GM10248 (cell line): ENCODE data around the gene MYPOP.

Experiments used
- CTCF ChIA-PET: fragments of 300-600 bp; sonication (Branson Sonifier 250); formaldehyde crosslinking; extraction: SDS; loops from one replicate; lab custom pipeline; 2021; ENCODE audit warnings: antibody characterized with exemption; lab: Yijun Ruan, JAX
- POLR2A ChIA-PET: fragments of 350-650 bp; sonication (Branson Sonifier 250); formaldehyde crosslinking; extraction: SDS; loops from one replicate; lab custom pipeline; 2020; ENCODE audit warnings: antibody characterized with exemption; lab: Yijun Ruan, JAX
- DNase-seq: peaks from one replicate; pipeline ENCODE4 v3.0.0; 2012; ENCODE audit errors: extremely low spot score
- TF ChIP-seq, protein P1 (sequence below): IDR thresholded peaks from 2 replicates; pipeline ENCODE4 v1.5.1; 2012; ENCODE audit warnings: mild to moderate bottlenecking, low read depth; ENCODE audit errors: extremely low read depth, missing control alignments, control extremely low read depth

The MYPOP gene

GRCh38 chr19:45862564-45863334 lies 39.7 kb downstream of the MYPOP start, which contains the start of gene SYMPK:
TSS of gene SYMPK (minus strand) at chr19:45863147. CDS start at chr19:45854495, 8,652 bp downstream.
- ChIA-PET CTCF (interaction anchor here (0.7 to 4.6 kb wide), 15 partner anchors 9 to 154 kb away, joined by 3 to 152 read pairs (median 6); partner anchors contain the start of genes CCDC61, IRF2BP1, MYPOP and SIX5), POLR2A (interaction anchor here (0.6 to 2.0 kb wide), 4 partner anchors 10 to 1034 kb away, joined by 3 to 19 read pairs (median 5); partner anchors contain the start of genes CCDC61 and IRF2BP1)
- TF ChIP-seq, protein P1, sequence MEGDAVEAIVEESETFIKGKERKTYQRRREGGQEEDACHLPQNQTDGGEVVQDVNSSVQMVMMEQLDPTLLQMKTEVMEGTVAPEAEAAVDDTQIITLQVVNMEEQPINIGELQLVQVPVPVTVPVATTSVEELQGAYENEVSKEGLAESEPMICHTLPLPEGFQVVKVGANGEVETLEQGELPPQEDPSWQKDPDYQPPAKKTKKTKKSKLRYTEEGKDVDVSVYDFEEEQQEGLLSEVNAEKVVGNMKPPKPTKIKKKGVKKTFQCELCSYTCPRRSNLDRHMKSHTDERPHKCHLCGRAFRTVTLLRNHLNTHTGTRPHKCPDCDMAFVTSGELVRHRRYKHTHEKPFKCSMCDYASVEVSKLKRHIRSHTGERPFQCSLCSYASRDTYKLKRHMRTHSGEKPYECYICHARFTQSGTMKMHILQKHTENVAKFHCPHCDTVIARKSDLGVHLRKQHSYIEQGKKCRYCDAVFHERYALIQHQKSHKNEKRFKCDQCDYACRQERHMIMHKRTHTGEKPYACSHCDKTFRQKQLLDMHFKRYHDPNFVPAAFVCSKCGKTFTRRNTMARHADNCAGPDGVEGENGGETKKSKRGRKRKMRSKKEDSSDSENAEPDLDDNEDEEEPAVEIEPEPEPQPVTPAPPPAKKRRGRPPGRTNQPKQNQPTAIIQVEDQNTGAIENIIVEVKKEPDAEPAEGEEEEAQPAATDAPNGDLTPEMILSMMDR, result no peak
- peak; percentile 100 for DNase-seq

DNA sequence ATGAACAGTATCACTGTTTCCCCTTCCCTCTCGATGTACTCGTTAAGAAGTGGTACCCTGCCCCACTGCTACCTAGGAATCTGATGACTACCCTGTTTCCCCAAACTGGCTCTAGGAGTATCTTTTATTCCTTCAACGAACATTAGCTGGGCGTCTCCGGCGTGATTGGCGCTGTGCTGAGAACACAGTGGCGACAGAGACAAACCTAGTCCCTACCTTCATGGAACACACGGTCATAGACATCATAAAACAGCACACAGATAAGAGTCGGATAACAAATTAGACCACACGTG lies 40.2 kb downstream of the MYPOP start:
- ChIA-PET CTCF (interaction anchor here (1.7 to 4.6 kb wide), 3 partner anchors 8 to 45 kb away, joined by 8 to 152 read pairs (median 16); partner anchors contain the start of gene IRF2BP1), POLR2A (no interaction called here)
- DNase-seq, result no peak
- TF ChIP-seq, protein P1, result no peak

- ChIA-PET POLR2A (no interaction called here), CTCF (interaction anchor here (1.5 to 1.6 kb wide), 2 partner anchors 22 to 44 kb away, joined by 4 to 5 read pairs; no protein-coding TSS in a partner anchor)
- TF ChIP-seq, protein P1, result no peak
- DNase-seq, result no peak
Measured at GRCh38 chr19:45860359-45861259, 41.8 kb downstream of the MYPOP start.

GRCh38 chr19:45854167-45854778 lies 48.1 kb downstream of the MYPOP start:
- DNase-seq, result no peak
- POLR2A ChIA-PET, result no interaction called here
- TF ChIP-seq, protein P1, result no peak
- CTCF ChIA-PET, result interaction anchor here (1.4 to 2.3 kb wide), 4 partner anchors 9 to 31 kb away, joined by 3 to 8 read pairs (median 4); partner anchors contain the start of gene SYMPK

DNA sequence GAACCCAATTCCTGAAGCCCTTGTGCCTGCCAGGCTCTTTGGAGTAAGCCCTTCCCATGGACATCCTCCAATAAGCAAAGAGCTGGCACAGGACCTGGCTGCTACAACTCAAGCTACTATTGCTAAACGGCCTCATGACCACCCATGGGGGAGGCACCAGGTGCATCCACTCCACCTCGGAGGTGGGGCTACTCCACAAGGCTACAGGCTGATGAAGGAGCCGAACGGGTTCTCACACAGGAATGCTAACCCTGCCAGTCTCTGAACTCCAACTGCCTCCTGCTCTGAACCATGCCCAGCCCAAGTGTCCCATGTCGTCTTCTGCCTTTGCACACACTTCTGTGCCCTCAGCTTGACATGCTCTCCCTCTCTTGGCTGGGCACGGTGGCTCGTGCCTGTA lies 49.4 kb downstream of the MYPOP start:
- TF ChIP-seq, protein P1, result no peak
- DNase-seq, result no peak
- ChIA-PET CTCF (interaction anchor here (0.9 to 2.3 kb wide), 4 partner anchors 10 to 36 kb away, joined by 3 to 8 read pairs (median 4); partner anchors contain the start of gene SYMPK), POLR2A (interaction anchor here (1.2 kb wide), 1 partner anchor 10 kb away, joined by 4 read pairs; no protein-coding TSS in a partner anchor)
